GM18519 (cell line): ENCODE measurements around the gene NOS2.
"Not testable (repeated sequence)": the region's sequence is repeated elsewhere in the genome, so short reads cannot be mapped to it uniquely, and the experiment has no call there.

Experiments used
- ATAC-seq: cut with Tn5 transposase; IDR thresholded peaks from one replicate; pipeline ENCODE4 v1.9.1; 2021; ENCODE audit warnings: mild to moderate bottlenecking, moderate library complexity; ENCODE audit not compliant: unreplicated experiment, low FRiP score

The NOS2 gene

GRCh38 chr17:27759528-27759927, 40.8 kb downstream of the NOS2 start:
- no peak for ATAC-seq

- ATAC-seq: no peak
Observed at GRCh38 chr17:27756467-27757371, 43.6 kb downstream of the NOS2 start.

GRCh38 chr17:27755706-27756466, 44.4 kb downstream of the NOS2 start:
- no peak for ATAC-seq

GRCh38 chr17:27754549-27754948, 45.8 kb downstream of the NOS2 start:
- ATAC-seq: no peak

- ATAC-seq: not testable (repeated sequence)
Observed at GRCh38 chr17:27753726-27754125, 46.6 kb downstream of the NOS2 start.

- ATAC-seq: not testable (repeated sequence)
Observed at GRCh38 chr17:27752831-27753619, 47.3 kb downstream of the NOS2 start.

- ATAC-seq: no peak
Observed at GRCh38 chr17:27751622-27752490, 48.5 kb downstream of the NOS2 start.

- no peak for ATAC-seq
Observed at GRCh38 chr17:27751166-27751565, 49.2 kb downstream of the NOS2 start.

GRCh38 chr17:27749562-27750150, 50.7 kb downstream of the NOS2 start:
- not testable (repeated sequence) for ATAC-seq

GRCh38 chr17:27748360-27748825, 51.9 kb downstream of the NOS2 start:
- ATAC-seq: no peak

- no peak for ATAC-seq
Observed at GRCh38 chr17:27747462-27748359, 52.6 kb downstream of the NOS2 start.

GRCh38 chr17:27746881-27747280, 53.4 kb downstream of the NOS2 start:
- ATAC-seq: no peak

GRCh38 chr17:27746320-27746719, 54.0 kb downstream of the NOS2 start:
- ATAC-seq: not testable (repeated sequence)

- ATAC-seq: not testable (repeated sequence)
Observed at GRCh38 chr17:27745207-27745830, 55.0 kb downstream of the NOS2 start.

GRCh38 chr17:27743281-27743885, 56.9 kb downstream of the NOS2 start:
- ATAC-seq: no peak

- no peak for ATAC-seq
Observed at GRCh38 chr17:27741971-27742575, 58.3 kb downstream of the NOS2 start.

- ATAC-seq: no peak
Observed at GRCh38 chr17:27741361-27741861, 58.9 kb downstream of the NOS2 start.
